ENCODE data around the gene PRAME.

GRCh38 chr22:22546490-22546889, 12.6 kb downstream of the PRAME start:
- no peak for TF ChIP-seq CTCF (IDR thresholded peaks at IDR 0.05; ENCODE audit: low read depth, low read length)
- no peak for TF ChIP-seq EZH2phosphoT487 (IDR thresholded peaks at IDR 0.05; ENCODE audit: low read depth)
